HG03103 (cell line): Measurements from ENCODE around the gene FRMD4A.
"Not testable (repeated sequence)": the region's sequence is repeated elsewhere in the genome, so short reads cannot be mapped to it uniquely, and the experiment has no call there.

ENCODE experiments used
- ATAC-seq: cut with Tn5 transposase; IDR thresholded peaks from one replicate; pipeline ENCODE4 v1.9.1; 2021; ENCODE audit warnings: low read depth; ENCODE audit not compliant: unreplicated experiment

The FRMD4A gene

DNA sequence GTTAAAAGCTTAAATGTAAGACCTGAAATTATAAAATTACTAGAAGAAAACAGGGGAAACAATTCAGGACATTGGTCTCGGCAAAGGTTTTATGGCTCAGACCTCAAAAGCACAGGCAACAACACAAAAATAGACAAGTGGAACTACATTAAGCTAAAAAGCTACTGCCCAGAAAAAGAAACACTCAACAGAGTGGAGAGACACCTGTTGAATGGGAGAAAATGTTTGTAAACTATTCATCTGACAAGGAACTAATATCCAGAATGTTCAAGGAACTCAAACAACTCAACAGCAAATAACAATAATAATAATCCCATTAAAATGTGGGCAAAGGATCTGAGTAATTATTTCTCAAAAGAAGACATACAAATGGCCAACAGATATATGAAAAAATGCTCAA lies 170.4 kb downstream of the FRMD4A start:
- ATAC-seq, result no peak

GRCh38 chr10:14158575-14158974 lies 172.1 kb downstream of the FRMD4A start:
- ATAC-seq, result no peak

GRCh38 chr10:14156104-14156503 lies 174.6 kb downstream of the FRMD4A start:
- no peak for ATAC-seq

GRCh38 chr10:14153570-14154055 lies 177.1 kb downstream of the FRMD4A start:
- no peak for ATAC-seq

DNA sequence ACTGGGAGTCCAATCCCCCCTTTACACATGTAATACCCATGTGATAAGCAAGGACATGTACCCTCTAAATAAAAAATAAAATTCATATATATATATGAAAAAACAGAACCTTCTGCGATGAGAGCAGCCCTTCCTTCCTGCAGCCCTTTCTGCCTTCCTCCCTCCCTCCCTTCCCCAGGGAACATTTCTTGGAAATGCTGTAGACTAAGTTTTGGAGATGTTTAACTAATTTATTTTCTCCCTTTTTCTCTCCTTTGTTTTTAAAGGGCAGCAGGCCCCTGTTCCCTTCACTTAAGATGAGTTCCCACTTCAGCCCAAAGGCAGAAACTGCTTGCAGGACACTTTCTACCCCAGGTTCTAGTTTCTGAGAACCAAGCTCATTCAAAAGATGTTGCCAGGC lies 179.2 kb downstream of the FRMD4A start:
- no peak for ATAC-seq

DNA sequence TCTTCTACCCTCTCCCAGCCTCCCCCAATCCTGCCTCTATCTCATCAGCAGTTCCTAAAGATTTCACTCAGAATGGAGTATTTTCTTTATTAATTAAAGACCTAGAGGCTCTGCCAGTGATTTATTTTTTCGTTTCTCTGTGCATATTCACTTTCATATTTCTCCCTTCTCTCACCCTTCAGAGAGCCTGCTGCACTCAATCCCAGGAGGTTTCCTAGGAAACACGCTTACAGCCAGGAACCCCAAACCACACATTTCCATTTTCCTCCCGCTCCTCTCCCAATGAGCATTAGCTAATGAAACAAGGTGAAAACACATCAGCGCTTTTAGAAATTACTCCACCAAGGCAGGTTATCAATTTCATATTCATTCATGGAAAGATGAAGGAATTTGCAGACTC lies 180.2 kb downstream of the FRMD4A start:
- ATAC-seq, result no peak

GRCh38 chr10:14146501-14146900 lies 184.2 kb downstream of the FRMD4A start:
- no peak for ATAC-seq

- ATAC-seq, result no peak
Measured at GRCh38 chr10:14146025-14146424, 184.7 kb downstream of the FRMD4A start.

- ATAC-seq, result no peak
Measured at GRCh38 chr10:14144451-14144850, 186.3 kb downstream of the FRMD4A start.

GRCh38 chr10:14142606-14143250 lies 188.0 kb downstream of the FRMD4A start:
- ATAC-seq, result no peak

GRCh38 chr10:14141283-14141682 lies 189.4 kb downstream of the FRMD4A start:
- no peak for ATAC-seq

- no peak for ATAC-seq
Measured at GRCh38 chr10:14137391-14137790, 193.3 kb downstream of the FRMD4A start.

- ATAC-seq, result not testable (repeated sequence)
Measured at GRCh38 chr10:14135196-14135595, 195.5 kb downstream of the FRMD4A start.

DNA sequence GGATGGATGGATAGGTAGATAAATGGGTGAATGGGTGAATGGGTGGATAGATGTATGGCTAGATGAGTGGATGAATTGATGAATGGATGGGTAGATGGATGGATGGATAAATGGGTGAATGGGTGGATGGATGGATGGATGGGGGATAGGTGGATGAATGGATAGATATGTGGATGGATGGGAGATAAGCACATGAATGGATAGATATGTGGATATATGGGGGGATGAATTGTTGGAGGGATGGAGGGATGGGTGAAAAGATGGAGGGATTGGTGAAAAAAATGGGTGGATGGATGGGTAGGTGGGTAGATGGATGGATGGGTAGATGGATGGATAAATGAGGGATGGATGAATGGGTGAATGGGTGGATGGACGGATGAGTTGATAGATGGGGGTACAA lies 196.4 kb downstream of the FRMD4A start:
- ATAC-seq, result no peak

DNA sequence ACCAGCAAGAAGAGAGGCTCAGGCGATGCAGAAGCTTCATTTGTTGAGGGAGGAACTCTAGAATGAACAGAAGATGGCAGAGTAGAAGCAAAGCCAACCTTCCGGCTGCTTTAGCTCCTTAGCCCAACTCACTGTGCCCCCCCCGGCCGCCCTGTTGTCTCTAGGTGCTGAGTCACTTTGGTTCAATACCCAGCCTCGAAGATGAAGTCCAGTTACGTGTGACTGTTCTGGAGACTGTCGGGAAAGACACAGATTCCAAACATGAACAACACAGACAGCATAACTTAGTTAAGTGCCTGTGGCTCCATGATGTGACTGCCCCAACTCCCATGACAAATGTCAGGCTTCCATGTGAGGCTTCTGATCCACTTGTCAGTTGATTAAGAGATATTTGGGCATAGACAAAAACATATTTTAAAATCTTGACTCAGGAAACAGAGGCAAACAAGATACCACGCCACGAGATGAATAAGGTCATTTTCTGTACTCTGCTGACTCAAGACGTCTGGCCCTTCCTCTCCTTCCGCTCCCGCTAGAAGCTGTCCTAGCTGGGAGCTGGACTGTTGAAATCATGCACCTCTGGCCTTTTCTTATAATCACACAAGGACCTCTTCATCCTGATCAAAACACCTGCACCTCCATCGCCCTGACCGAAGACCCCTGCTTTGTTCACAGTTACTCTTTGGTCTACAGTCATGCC lies 199.3 kb downstream of the FRMD4A start:
- no peak for ATAC-seq

GRCh38 chr10:14129770-14130169 lies 201.0 kb downstream of the FRMD4A start:
- no peak for ATAC-seq

DNA sequence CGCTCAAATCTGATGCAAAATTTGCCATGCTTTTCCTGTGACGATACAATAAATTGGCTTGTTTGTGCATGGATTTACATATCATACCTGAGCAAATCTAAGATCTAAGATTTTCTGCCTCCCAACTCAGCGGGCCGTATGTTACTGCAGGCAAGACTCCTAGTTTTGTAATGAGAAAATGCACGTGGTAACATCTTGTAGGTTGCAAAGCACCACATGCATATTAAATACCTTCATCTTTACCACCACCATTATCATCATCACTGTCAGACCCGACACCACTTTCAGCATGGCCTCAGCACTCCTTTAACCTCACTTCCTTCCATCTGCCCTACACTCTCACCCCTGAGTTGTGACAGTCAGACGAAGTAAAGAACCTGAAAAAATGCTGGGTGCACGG lies 202.2 kb downstream of the FRMD4A start:
- ATAC-seq, result no peak

GRCh38 chr10:14126697-14127440 lies 203.9 kb downstream of the FRMD4A start:
- ATAC-seq, result no peak

- ATAC-seq, result no peak
Measured at GRCh38 chr10:14125564-14125963, 205.2 kb downstream of the FRMD4A start.

DNA sequence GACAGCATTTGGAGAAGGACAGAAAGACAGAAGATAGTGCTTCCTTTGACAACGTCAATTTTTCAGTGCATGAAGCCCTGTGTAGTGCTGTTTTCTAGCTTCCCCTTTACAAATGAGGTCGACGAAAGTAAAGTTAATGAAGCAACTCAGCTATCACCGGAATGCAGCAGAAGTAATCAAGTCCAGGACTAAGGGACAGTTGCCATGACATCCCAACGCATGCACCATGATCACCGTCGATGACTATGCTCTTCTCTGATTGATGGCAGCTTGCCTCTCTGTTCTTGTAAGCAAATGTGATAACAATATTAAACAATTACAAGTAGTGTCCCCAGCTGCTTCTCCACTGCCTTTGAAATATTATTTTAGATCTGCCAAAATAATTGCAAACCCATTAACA lies 205.8 kb downstream of the FRMD4A start:
- no peak for ATAC-seq

DNA sequence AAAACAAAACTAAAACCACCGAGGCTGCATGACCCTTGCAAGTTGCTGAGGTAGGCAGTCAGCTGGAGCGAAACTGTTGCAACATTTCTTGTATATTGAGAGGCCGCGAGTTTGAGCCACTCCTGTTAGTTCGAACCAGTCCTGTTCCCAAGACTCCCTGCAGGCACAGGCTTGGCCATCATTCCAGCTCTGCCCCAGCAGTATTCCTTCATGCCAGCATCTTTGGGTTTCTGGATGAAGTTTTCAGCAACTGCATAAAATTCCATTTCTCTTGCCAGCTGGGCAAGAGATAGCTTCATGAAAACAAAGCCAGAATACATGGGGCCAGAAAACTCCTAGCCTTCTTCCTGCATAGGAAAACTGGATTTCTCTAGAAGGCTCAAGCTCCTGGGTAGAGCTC lies 207.6 kb downstream of the FRMD4A start:
- ATAC-seq, result no peak

- ATAC-seq, result no peak
Measured at GRCh38 chr10:14120812-14121211, 209.9 kb downstream of the FRMD4A start.
